Lower leg skin (tissue), 4 donors: Measurements from ENCODE around the gene ZNF385A. TPM values are rescaled to one million over a fixed set of nuclear protein-coding genes. Genes with fewer than 3 reads are reported as not detected.

Experiments used
- DNase-seq, 2 donors: peaks; one replicate each; pipeline ENCODE4 v3.0.0-alpha.2; 2019; ENCODE audit warnings: low spot score in 2 of 2
- H3K4me3 ChIP-seq: fragments of 200-600 bp; sonication (generic); 2 replicates; pipeline ENCODE4 v1.5.1; 2017; ENCODE audit warnings: mild to moderate bottlenecking, low read depth; ENCODE audit not compliant: poor library complexity, severe bottlenecking
- CTCF ChIP-seq, 3 donors: fragments of 450-650 bp; IDR thresholded peaks; one replicate each; pipeline ENCODE4 v1.5.1; 2016; ENCODE audit warnings: antibody characterized with exemption in 3 of 3, mild to moderate bottlenecking in 3 of 3, moderate library complexity in 2 of 3
- POLR2A ChIP-seq, 2 donors: fragments of 450-650 bp; IDR thresholded peaks; one replicate each; pipeline ENCODE4 v1.6.1; 2016 to 2017; ENCODE audit warnings: antibody characterized with exemption in 2 of 2, mild to moderate bottlenecking in 1 of 2, moderate library complexity in 1 of 2
- WGBS, 2 donors: methylation state at CpG; one replicate each; pipeline ENCODE4 v1.1.5; 2018; 5-methylcytosine and 5-hydroxymethylcytosine counted together
- intact Hi-C: fragments of 100-400 bp; cut with DNase I; formaldehyde crosslinking; loops from one replicate; pipeline ENCODE4 v1.15.0; 2023; ENCODE audit warnings: low total_unique reads
- total RNA-seq, 4 donors: library from RNA; depleted of rRNA; stranded (reverse); fragments of >200 nt; gene quantifications; one replicate each; pipeline ENCODE4 v1.1.0, GENCODE V29; 2016

ZNF385A gene
- total RNA-seq, 4 donors from 2014 or later, result 89.0 to 183 (median 146) TPM

- intact Hi-C loops, result no loop called here
- peak in 1 of 2 donors; percentile 85 for DNase-seq
- peak overlapping the region; percentile 83 for H3K4me3 ChIP-seq
- 3 to 4% methylated on average over 35 of the region's 35 CpGs for WGBS, 2 donors
- TF ChIP-seq POLR2A (IDR thresholded peaks at IDR 0.05) (no peak), CTCF (IDR thresholded peaks at IDR 0.05) (no peak)
Measured at GRCh38 chr12:54418441-54419087, 34.0 kb upstream of the ZNF385A start.

- TF ChIP-seq CTCF (IDR thresholded peaks at IDR 0.05), result no peak
- TF ChIP-seq POLR2A (IDR thresholded peaks at IDR 0.05), result no peak
Measured at GRCh38 chr12:54417712-54418440, 33.3 kb upstream of the ZNF385A start.

GRCh38 chr12:54416687-54417603, 32.4 kb upstream of the ZNF385A start:
- WGBS, 2 donors, result 56 to 63% methylated on average over 5 of the region's 5 CpGs
- intact Hi-C loops, result no loop called here
- peak overlapping the region; percentile 83 for H3K4me3 ChIP-seq
- no peak for DNase-seq
- TF ChIP-seq POLR2A (IDR thresholded peaks at IDR 0.05) (no peak), CTCF (IDR thresholded peaks at IDR 0.05) (no peak)

More at GRCh38 chr12:54417712-54418440, 33.3 kb upstream of the ZNF385A start:
- DNase-seq, result no peak
- peak overlapping the region; percentile 83 for H3K4me3 ChIP-seq
- 21 to 25% methylated on average over 21 to 25 of the region's 25 CpGs for WGBS, 2 donors
- intact Hi-C loops, result no loop called here

- 38 to 43% methylated on average over 4 of the region's 4 CpGs for WGBS, 2 donors
- no peak for TF ChIP-seq CTCF (IDR thresholded peaks at IDR 0.05)
- intact Hi-C loops, result no loop called here
- no peak for DNase-seq
- H3K4me3 ChIP-seq, result no peak overlapping the region
Measured at GRCh38 chr12:54415221-54415929, 30.8 kb upstream of the ZNF385A start.
